Body of pancreas (tissue), 4 donors: ENCODE measurements around the gene DCTN4. TPM values are rescaled to one million over a fixed set of nuclear protein-coding genes. Genes with fewer than 3 reads are reported as not detected.

ENCODE experiments used
- ATAC-seq: fragments of 150-250 bp; one replicate; pipeline ENCODE4 v1.9.1; 2016
- DNase-seq, 4 donors: peaks; one replicate each; pipeline ENCODE4 v3.0.0-alpha.2; 2019
- H3K27ac ChIP-seq, 4 donors: fragments of 200-600 bp; sonication (generic); 1 replicate in 3 of 4; 2 replicates in 1 of 4; pipeline versions ENCODE4 v1.5.1 to v1.6.1; 2016 to 2019; ENCODE audit warnings: mild to moderate bottlenecking in 1 of 4, mixed read lengths in 1 of 4, moderate library complexity in 1 of 4
- H3K27me3 ChIP-seq, 2 donors: fragments of 200-600 bp; sonication (generic); one replicate each; pipeline ENCODE4 v1.6.0; 2016; ENCODE audit warnings: mild to moderate bottlenecking in 1 of 2
- H3K36me3 ChIP-seq, 2 donors: fragments of 200-600 bp; sonication (generic); replicated peaks in 1 of 2; 2 replicates each; pipeline ENCODE4 v1.5.1; 2016; ENCODE audit warnings: low read depth in 2 of 2; ENCODE audit not compliant: insufficient read depth in 1 of 2
- H3K4me1 ChIP-seq: fragments of 200-600 bp; sonication (generic); one replicate; pipeline ENCODE4 v1.6.0; 2016
- H3K4me3 ChIP-seq, 2 donors: fragments of 200-600 bp; sonication (generic); 1 replicate in 1 of 2; 2 replicates in 1 of 2; pipeline ENCODE4 v1.5.1; 2016 to 2019
- H3K9me3 ChIP-seq, 3 donors: fragments of 200-600 bp; sonication (generic); 1 replicate in 2 of 3; 2 replicates in 1 of 3; pipeline ENCODE4 v1.5.1; 2016
- POLR2A ChIP-seq, 3 donors: fragments of 450-650 bp; IDR thresholded peaks; one replicate each; pipeline ENCODE4 v1.6.1; 2016; ENCODE audit warnings: antibody characterized with exemption in 3 of 3, mild to moderate bottlenecking in 2 of 3
- WGBS, 2 donors: methylation state at CpG; one replicate each; pipeline ENCODE4 v1.1.5; 2017; 5-methylcytosine and 5-hydroxymethylcytosine counted together
- intact Hi-C: fragments of 100-400 bp; cut with DNase I; formaldehyde crosslinking; loops from one replicate; pipeline ENCODE4 v1.15.1; 2023
- total RNA-seq, 2 donors: library from RNA; depleted of rRNA; stranded (reverse); fragments of >200 nt; gene quantifications; one replicate each; pipeline ENCODE4 v1.1.0, GENCODE V29; 2016
- TF ChIP-seq, protein P1 (sequence below), 7 experiments: fragments of 450-650 bp in 4 of 7; fragments of 200-600 bp in 3 of 7; sonication (generic) in 3 of 7; IDR thresholded peaks; one replicate each; pipeline ENCODE4 v1.5.1; 2016 to 2019; ENCODE audit warnings: antibody characterized with exemption in 7 of 7

DCTN4 gene
- total RNA-seq, 2 donors from 2014 or later: 30.6 to 49.4 TPM

DNA sequence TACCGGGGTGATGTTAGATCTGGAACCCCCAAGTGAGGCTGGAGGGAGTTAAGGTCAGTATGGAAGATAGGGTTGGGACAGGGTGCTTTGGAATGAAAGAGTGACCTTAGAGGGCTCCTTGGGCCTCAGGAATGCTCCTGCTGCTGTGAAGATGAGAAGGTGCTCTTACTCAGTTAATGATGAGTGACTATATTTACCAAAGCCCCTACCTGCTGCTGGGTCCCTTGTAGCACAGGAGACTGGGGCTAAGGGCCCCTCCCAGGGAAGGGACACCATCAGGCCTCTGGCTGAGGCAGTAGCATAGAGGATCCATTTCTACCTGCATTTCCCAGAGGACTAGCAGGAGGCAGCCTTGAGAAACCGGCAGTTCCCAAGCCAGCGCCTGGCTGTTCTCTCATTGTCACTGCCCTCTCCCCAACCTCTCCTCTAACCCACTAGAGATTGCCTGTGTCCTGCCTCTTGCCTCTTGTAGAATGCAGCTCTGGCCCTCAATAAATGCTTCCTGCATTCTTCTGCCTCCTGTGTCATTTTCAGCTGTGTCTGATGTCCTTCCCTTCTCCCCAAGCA is 100.0 kb downstream of the DCTN4 start:
- peaks cover 12% of the 10 kb centered on the region for H3K4me1 ChIP-seq
- H3K4me3 ChIP-seq: no peak overlapping the region
- H3K9me3 ChIP-seq: no peaks in the 10 kb centered on the region
- DNase-seq (no peak), ATAC-seq (no peak)
- peak overlapping the region in 1 of 4 donors; percentile 25 for H3K27ac ChIP-seq
- H3K36me3 ChIP-seq: no peaks in the 10 kb centered on the region
- no peak for TF ChIP-seq POLR2A (IDR thresholded peaks at IDR 0.05)
- TF ChIP-seq, protein P1, sequence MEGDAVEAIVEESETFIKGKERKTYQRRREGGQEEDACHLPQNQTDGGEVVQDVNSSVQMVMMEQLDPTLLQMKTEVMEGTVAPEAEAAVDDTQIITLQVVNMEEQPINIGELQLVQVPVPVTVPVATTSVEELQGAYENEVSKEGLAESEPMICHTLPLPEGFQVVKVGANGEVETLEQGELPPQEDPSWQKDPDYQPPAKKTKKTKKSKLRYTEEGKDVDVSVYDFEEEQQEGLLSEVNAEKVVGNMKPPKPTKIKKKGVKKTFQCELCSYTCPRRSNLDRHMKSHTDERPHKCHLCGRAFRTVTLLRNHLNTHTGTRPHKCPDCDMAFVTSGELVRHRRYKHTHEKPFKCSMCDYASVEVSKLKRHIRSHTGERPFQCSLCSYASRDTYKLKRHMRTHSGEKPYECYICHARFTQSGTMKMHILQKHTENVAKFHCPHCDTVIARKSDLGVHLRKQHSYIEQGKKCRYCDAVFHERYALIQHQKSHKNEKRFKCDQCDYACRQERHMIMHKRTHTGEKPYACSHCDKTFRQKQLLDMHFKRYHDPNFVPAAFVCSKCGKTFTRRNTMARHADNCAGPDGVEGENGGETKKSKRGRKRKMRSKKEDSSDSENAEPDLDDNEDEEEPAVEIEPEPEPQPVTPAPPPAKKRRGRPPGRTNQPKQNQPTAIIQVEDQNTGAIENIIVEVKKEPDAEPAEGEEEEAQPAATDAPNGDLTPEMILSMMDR (IDR thresholded peaks at IDR 0.05): no peak
- no peaks in the 10 kb centered on the region for H3K27me3 ChIP-seq
- WGBS, 2 donors: 28 to 44% methylated on average over 3 of the region's 3 CpGs
- intact Hi-C loops: loop anchor here (10.0 kb wide), 1 partner anchor 204 kb away; no protein-coding TSS in a partner anchor

Other genes with a start within 250 kb of the DCTN4 start
- 10 to 100 TPM; 18.4 to 40.9 TPM for gene SYNPO, start 118.4 kb downstream of the DCTN4 start, total RNA-seq
- gene MYOZ3, start 97.8 kb downstream of the DCTN4 start, total RNA-seq: under 1 TPM in 1 of 2 donors, not detected in 1; 0.26 TPM
- gene RBM22, start 58.0 kb downstream of the DCTN4 start, total RNA-seq: 10 to 100 TPM; 22.8 to 28.7 TPM
- gene SMIM3, start 19.7 kb upstream of the DCTN4 start, total RNA-seq: 10 to 100 TPM; 40.2 to 51.6 TPM
- gene IRGM, start 87.5 kb upstream of the DCTN4 start, total RNA-seq: not detected
- 1 to 10 TPM; 4.7 to 7.9 TPM for gene ZNF300, start 146.0 kb upstream of the DCTN4 start, total RNA-seq